H1 (cell line): Measurements from ENCODE around the gene BABAM2. TPM values are rescaled to one million over a fixed set of nuclear protein-coding genes. Genes with fewer than 3 reads are reported as not detected.

Experiments
- CEBPB ChIP-seq: IDR thresholded peaks from 2 replicates; pipeline ENCODE4 v1.6.1; 2012; ENCODE audit warnings: low read depth, low read length
- RXRA ChIP-seq: IDR thresholded peaks from 2 replicates; pipeline ENCODE4 v1.6.1; 2011; ENCODE audit warnings: low read depth, mild to moderate bottlenecking, low read length, moderate library complexity; ENCODE audit not compliant: insufficient read depth
- polyA plus RNA-seq, 7 experiments: library from polyadenylated mRNA; depleted of rRNA in 3 of 7; stranded (reverse) in 5 of 7; unstranded in 2 of 7; fragments of >200 nt in 5 of 7; fragments of 200-250 nt in 2 of 7; gene quantifications; 1 replicate in 5 of 7; 2 replicates in 1 of 7; 4 replicates in 1 of 7; pipeline versions ENCODE4 v1.2.1 to v1.2.3, GENCODE V29; 2011 to 2013; ENCODE audit warnings: missing spikeins in 2 of 7, mixed read lengths in 2 of 7
- total RNA-seq: library from RNA; stranded (reverse); fragmentation: NEBNext Ultra II Directional; extraction: Animal tissue kit (Norgen Biotek cat#: 25700); gene quantifications from 2 replicates; pipeline ENCODE4 v1.2.1, GENCODE V29; 2021

The BABAM2 gene
- total and polyA plus RNA-seq, 2 of the 8 experiments (the other 6 are each of a cell fraction or from before 2014, with no cell fraction given), result 15.8 to 20.9 TPM

- TF ChIP-seq CEBPB (no peak), RXRA (no peak)
These were observed 435.3 kb downstream of the BABAM2 start (continued) for GRCh38 chr2:28325567-28326468.
